Activated CD8-positive, alpha-beta memory T cell treated with anti-CD3 and anti-CD28 coated beads, Interleukin-2, amount 10 ng/mL, durations not matched to agents 7 days and 5 days (primary cell): ENCODE results near the gene COQ9. TPM values are rescaled to one million over a fixed set of nuclear protein-coding genes. Genes with fewer than 3 reads are reported as not detected.

Experiments
- ATAC-seq: fragments of 150-1000 bp; cut with Tn5 transposase; one replicate; pipeline ENCODE4 v1.10.0; 2021; ENCODE audit warnings: moderate library complexity
- CTCF ChIA-PET: fragments of 350-600 bp; sonication (Branson Sonifier 250); formaldehyde crosslinking; loops from one replicate; lab custom pipeline; 2021; ENCODE audit warnings: antibody characterized with exemption; lab: Charles Lee
- DNase-seq: peaks from one replicate; pipeline ENCODE4 v3.0.0-alpha.2; 2020
- H3K27ac Mint-ChIP-seq: one replicate; pipeline ENCODE4 v1.8.0; 2021; ENCODE audit warnings: mild to moderate bottlenecking, mixed read lengths
- H3K27me3 Mint-ChIP-seq: one replicate; pipeline ENCODE4 v1.8.0; 2021; ENCODE audit warnings: mixed read lengths
- H3K36me3 Mint-ChIP-seq: one replicate; pipeline ENCODE4 v1.8.0; 2021; ENCODE audit warnings: mild to moderate bottlenecking, mixed read lengths
- H3K4me1 Mint-ChIP-seq: one replicate; pipeline ENCODE4 v1.8.0; 2021; ENCODE audit warnings: mixed read lengths
- H3K4me3 Mint-ChIP-seq: one replicate; pipeline ENCODE4 v1.8.0; 2021; ENCODE audit warnings: mild to moderate bottlenecking, moderate library complexity, mixed read lengths
- H3K9me3 Mint-ChIP-seq: one replicate; pipeline ENCODE4 v1.8.0; 2022; ENCODE audit warnings: low read depth, mixed read lengths
- total RNA-seq, 2 experiments: library from RNA; stranded (reverse); gene quantifications; one replicate each; pipeline ENCODE4 v1.2.3, GENCODE V29; 2021

The COQ9 gene
- total RNA-seq, 2 experiments from 2014 or later: 36.8 to 43.1 TPM

DNA sequence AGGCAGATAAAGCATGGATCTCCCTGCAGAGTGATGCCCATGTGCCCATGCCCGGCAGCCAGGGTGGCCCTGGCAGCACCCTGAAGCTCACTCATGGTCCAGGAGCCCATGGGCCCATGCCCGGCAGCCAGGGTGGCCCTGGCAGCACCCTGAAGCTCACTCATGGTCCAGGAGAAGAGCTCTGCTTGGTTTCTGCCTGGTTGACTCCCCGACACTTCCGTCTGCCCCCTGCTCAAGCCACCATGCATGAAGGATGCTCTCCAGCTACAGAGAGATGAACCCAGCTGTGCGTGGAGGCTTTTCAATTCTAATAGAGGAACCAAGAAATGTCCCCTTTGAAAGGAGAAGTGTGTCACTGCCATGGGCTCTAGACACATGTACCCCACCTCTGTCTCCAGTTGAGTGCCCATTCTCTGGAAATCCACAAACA is 34.0 kb upstream of the COQ9 start:
- Mint-ChIP-seq H3K27me3 (peaks cover 3% of the 10 kb centered on the region), H3K27ac (no peak overlapping the region), H3K4me3 (no peak overlapping the region), H3K4me1 (peaks cover 10% of the 10 kb centered on the region), H3K36me3 (no peaks in the 10 kb centered on the region), H3K9me3 (no peaks in the 10 kb centered on the region)
- no peak for ATAC-seq
- DNase-seq: no peak
- CTCF ChIA-PET: interaction anchor here (1.6 to 15.5 kb wide), 2 partner anchors 106 to 111 kb away, joined by 7 to 283 read pairs; no protein-coding TSS in a partner anchor

DNA sequence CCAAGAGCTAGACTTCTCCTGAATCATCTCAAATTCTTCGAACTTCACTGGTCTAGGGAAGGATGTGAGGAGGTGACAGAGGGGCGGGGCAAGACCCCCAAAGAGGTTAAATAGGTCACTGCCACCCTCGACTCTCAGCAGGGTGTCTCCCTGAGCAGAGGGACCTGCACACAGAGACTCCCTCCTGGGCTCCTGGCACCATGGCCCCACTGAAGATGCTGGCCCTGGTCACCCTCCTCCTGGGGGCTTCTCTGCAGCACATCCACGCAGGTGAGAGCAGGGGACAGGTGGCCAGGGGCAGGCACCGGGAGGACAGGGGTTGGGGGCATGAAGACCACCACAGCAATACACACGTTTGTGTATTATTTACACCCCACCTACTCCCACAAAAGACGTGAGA is 33.5 kb upstream of the COQ9 start:
- peaks cover 3% of the 10 kb centered on the region for H3K27me3 Mint-ChIP-seq

DNA sequence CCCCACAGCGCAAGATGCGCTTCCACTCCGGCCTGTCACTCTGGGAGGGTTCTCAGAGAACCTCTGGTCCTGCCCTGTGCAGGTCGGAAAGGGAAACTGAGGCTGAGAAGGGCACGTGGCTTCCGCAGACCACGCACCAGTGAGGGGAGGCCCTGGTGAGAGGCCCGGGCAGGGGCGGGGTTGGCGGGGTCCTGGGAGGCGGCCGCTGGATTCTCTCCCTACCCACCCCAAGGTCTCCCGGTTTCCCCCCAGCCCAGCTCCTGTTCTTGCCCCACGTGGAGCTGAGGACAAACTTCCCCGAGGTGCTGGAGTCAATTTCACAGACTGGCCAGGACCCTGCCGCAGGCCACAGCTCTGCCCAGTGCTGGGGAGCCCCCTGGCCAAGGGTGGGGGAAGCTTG is 31.2 kb upstream of the COQ9 start:
- H3K27ac Mint-ChIP-seq: no peak overlapping the region
- H3K9me3 Mint-ChIP-seq: no peaks in the 10 kb centered on the region
- no peaks in the 10 kb centered on the region for H3K27me3 Mint-ChIP-seq
- CTCF ChIA-PET: interaction anchor here (0.9 to 15.5 kb wide), 21 partner anchors 11 to 332 kb away, joined by 3 to 283 read pairs (median 6); partner anchors contain the start of genes ARL2BP, CCL17, CIAPIN1 and COQ9
- peaks cover 19% of the 10 kb centered on the region for H3K4me1 Mint-ChIP-seq
- no peak for ATAC-seq
- no peak overlapping the region for H3K4me3 Mint-ChIP-seq
- no peaks in the 10 kb centered on the region for H3K36me3 Mint-ChIP-seq
- no peak for DNase-seq

More for the DNA sequence above, 33.5 kb upstream of the COQ9 start:
- CTCF ChIA-PET: interaction anchor here (0.6 to 15.5 kb wide), 4 partner anchors 8 to 111 kb away, joined by 3 to 283 read pairs (median 5); no protein-coding TSS in a partner anchor
- Mint-ChIP-seq H3K36me3 (no peaks in the 10 kb centered on the region), H3K9me3 (no peaks in the 10 kb centered on the region), H3K4me3 (no peak overlapping the region), H3K4me1 (peaks cover 13% of the 10 kb centered on the region), H3K27ac (no peak overlapping the region)
- ATAC-seq (no peak), DNase-seq (no peak)

DNA sequence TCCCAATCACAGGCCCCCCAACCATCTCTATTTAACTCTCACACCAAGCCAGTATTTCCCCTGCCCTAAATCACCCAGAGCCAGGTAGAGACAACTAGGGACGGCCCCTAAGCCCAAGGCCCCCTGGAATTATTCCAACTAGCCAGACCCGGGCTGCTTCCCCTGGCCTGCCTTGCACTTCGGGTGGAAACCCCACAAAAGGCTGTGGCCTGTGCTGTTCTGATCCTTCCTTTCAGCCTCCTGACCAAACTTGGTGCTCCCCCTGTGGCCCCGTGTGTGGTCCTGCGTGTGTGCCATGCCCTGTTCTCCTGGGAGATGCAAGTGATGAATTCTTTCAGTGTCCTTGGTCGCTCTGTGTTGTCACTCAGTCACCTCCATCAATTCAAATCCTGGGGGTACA is 27.8 kb upstream of the COQ9 start:
- Mint-ChIP-seq H3K9me3 (no peaks in the 10 kb centered on the region), H3K36me3 (no peaks in the 10 kb centered on the region), H3K27ac (peak overlapping the region; percentile 83), H3K4me3 (no peak overlapping the region), H3K27me3 (no peaks in the 10 kb centered on the region), H3K4me1 (peaks cover 19% of the 10 kb centered on the region)
- ATAC-seq (no peak), DNase-seq (no peak)
- CTCF ChIA-PET: interaction anchor here (0.7 to 15.5 kb wide), 17 partner anchors 12 to 336 kb away, joined by 3 to 283 read pairs (median 8); partner anchors contain the start of genes CIAPIN1, COQ9 and POLR2C

DNA sequence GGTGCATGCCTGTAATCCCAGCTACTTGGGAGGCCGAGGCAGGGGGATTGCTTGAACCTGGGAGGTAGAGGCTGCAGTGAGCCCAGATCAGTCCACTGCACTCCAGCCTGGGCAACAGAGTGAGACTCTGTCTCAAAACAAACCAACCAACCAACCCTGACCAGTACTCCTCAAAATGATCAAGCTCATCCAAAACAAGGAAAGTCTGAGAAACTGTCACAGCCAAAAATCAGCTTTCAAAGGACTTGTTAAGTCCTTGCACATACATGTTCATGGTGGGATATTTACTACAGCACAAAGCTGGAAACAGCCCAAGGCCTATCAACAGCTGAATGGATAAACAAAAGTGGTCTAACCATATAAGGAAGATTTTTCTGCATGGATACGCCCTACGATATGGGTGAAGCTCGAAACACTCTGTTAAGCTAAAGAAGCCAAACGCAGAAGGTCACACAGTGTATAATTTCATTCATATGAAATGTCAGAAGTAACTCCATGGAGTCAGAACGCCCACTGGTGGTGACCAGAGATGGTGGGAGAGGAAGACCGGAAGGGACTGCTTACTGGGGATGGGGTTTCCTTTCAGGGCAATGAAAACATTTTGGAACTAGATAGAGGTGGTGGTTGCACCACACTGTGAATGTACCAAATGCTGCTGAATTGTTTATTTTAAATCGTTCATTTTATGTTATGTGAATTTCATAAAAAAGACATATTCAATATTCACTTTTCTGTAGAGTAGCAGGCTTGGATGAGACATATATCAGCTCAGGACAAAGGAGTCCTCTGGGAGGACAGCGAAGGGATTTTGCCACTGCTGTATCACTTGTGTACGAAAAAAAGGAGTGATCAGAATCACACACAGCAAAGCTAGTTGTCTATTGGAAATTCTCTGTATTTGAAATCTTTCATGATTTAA is 25.0 kb upstream of the COQ9 start:
- Mint-ChIP-seq H3K27me3 (no peaks in the 10 kb centered on the region), H3K36me3 (peaks cover 2% of the 10 kb centered on the region), H3K27ac (no peak overlapping the region), H3K4me1 (peaks cover 14% of the 10 kb centered on the region), H3K4me3 (no peak overlapping the region), H3K9me3 (no peaks in the 10 kb centered on the region)
- CTCF ChIA-PET: interaction anchor here (1.0 to 15.5 kb wide), 4 partner anchors 40 to 119 kb away, joined by 3 to 283 read pairs (median 8); partner anchors contain the start of gene POLR2C
- ATAC-seq (no peak), DNase-seq (no peak)

DNA sequence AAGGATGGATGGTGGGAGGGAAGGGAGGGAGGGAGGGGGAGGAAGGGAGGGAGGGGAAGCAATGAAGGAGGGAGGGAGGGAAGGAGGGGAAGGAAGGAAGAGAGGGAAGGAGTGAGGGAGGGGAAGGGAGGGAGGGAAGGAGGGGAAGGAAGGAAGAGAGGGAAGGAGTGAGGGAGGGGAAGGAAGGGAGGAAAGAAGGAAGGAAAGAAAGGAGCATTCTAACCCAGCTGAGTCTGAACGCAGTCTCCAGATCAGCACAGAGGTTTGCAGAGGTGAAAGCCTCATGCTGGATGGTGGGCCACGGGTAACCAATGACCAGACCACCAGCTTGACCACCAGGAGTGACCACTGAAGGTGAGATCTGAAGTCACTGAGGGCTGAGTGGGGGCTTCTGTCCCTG is 24.1 kb upstream of the COQ9 start:
- H3K9me3 Mint-ChIP-seq: no peaks in the 10 kb centered on the region
- H3K4me3 Mint-ChIP-seq: no peak overlapping the region
- CTCF ChIA-PET: interaction anchor here (0.7 to 15.5 kb wide), 5 partner anchors 39 to 120 kb away, joined by 3 to 283 read pairs (median 5); partner anchors contain the start of gene POLR2C
- peaks cover 5% of the 10 kb centered on the region for H3K36me3 Mint-ChIP-seq
- ATAC-seq: no peak
- H3K27ac Mint-ChIP-seq: no peak overlapping the region
- H3K4me1 Mint-ChIP-seq: peaks cover 9% of the 10 kb centered on the region
- DNase-seq: no peak
- no peaks in the 10 kb centered on the region for H3K27me3 Mint-ChIP-seq

DNA sequence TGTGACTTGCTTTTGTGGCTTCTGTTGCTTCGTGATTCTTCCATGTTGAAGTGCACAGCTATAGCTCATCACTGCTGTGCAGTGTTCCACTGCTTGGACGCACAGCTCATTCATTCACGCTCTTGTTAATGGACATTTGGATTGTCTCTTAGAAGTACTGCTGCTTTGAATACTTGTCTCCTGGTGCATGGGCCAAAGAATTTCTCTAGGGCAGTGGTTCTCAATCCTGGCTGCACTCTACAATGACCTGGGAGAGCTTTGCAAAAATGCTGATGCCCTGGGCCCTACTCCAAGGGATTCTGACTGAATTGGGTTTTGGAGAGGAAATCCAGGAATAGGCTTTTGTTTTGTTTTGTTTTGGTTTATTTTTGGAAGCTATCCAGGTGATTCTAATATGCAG is 22.7 kb upstream of the COQ9 start:
- H3K27ac Mint-ChIP-seq: no peak overlapping the region
- no peaks in the 10 kb centered on the region for H3K9me3 Mint-ChIP-seq
- H3K27me3 Mint-ChIP-seq: no peaks in the 10 kb centered on the region
- CTCF ChIA-PET: interaction anchor here (0.7 to 15.5 kb wide), 3 partner anchors 95 to 709 kb away, joined by 3 to 283 read pairs (median 3); no protein-coding TSS in a partner anchor
- no peaks in the 10 kb centered on the region for H3K4me1 Mint-ChIP-seq
- ATAC-seq (no peak), DNase-seq (no peak)
- H3K4me3 Mint-ChIP-seq: no peak overlapping the region
- H3K36me3 Mint-ChIP-seq: peaks cover 14% of the 10 kb centered on the region

DNA sequence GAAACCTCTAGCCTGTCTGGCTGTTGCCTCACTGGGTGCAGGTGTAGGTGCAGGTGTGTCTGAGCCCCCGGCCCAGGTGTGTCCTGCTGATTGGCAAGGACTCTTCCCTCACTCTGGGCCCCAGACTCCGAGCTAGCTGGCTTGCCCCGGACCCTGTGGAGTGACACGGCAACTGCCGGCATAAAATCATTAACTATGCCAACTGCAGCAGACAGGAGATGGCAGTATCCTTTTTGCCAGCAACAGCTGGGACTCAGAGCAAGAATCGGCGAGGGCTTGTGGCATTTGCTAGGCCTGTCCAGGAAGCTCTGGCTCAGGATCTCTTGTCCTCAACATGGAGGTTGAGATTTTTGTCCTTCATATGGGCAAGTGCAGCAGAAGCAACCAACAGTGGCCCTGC is 20.9 kb upstream of the COQ9 start:
- H3K4me1 Mint-ChIP-seq: no peaks in the 10 kb centered on the region
- H3K27ac Mint-ChIP-seq: no peak overlapping the region
- no peak for ATAC-seq
- H3K9me3 Mint-ChIP-seq: no peaks in the 10 kb centered on the region
- H3K36me3 Mint-ChIP-seq: peaks cover 30% of the 10 kb centered on the region
- CTCF ChIA-PET: interaction anchor here (1.1 to 2.6 kb wide), 3 partner anchors 9 to 126 kb away, joined by 3 to 11 read pairs (median 6); no protein-coding TSS in a partner anchor
- DNase-seq: no peak
- no peak overlapping the region for H3K4me3 Mint-ChIP-seq
- no peaks in the 10 kb centered on the region for H3K27me3 Mint-ChIP-seq

DNA sequence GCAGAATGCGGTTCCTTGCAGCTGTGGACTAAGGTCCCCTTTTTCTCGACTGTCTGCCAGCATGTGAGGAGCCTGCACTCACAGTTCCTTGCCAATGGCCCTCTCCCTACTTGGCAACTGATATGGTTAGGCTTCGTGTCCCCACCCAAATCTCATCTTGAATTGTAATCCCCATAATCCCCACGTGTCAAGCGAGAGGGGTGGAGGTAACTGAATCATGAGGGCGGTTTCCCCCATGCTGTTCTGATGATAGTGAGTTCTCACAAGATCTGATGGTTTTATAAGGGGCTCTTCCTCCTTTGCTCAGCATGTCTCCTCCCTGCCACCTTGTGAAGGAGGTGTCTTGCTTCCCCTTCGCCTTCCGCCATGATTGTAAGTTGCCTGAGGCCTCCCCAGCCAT is 20.0 kb upstream of the COQ9 start:
- CTCF ChIA-PET: interaction anchor here (1.1 to 2.6 kb wide), 3 partner anchors 10 to 127 kb away, joined by 3 to 11 read pairs (median 6); no protein-coding TSS in a partner anchor
- ATAC-seq (no peak), DNase-seq (no peak)
- H3K27ac Mint-ChIP-seq: no peak overlapping the region
- H3K4me1 Mint-ChIP-seq: no peaks in the 10 kb centered on the region
- H3K36me3 Mint-ChIP-seq: peaks cover 32% of the 10 kb centered on the region
- H3K27me3 Mint-ChIP-seq: no peaks in the 10 kb centered on the region
- H3K4me3 Mint-ChIP-seq: no peak overlapping the region
- H3K9me3 Mint-ChIP-seq: no peaks in the 10 kb centered on the region

DNA sequence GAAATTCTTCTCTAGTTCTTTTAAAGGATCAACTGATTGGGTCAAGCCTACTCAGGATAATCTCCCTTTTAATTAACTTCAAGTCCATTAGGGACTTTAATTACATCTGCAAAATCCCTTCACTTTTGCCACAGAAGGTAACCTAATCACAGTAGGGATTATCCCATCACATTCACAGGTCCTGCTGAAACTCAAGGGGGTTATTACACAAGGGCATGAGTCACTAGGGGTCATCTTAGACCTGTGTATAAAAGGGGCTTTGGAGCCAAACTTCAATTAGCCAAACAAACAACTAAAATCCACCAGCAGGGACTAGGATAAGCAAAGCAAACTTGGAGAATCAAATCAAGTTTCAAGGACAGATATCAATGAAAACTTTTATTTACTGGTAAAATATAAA is 19.5 kb upstream of the COQ9 start:
- peak; percentile 9 for DNase-seq

DNA sequence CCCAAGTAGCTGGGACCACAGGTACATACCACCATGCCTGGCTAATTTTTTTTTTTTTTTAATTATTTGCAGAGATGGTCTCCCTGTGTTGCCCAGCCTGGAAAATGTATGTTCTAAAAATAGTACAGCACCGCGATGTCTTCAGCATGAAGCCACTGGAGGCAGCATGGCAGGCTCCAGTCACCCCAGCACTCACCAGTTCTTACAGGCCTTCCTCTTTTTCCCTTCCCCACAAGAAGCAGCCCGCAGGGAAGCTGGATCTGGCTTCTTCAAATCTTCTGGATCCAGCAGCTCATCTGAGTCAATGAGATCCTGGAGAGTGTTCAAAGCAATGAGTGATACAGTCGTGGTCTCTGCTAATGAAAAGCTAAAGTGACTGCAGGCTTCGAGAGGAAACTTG is 16.3 kb upstream of the COQ9 start:
- Mint-ChIP-seq H3K36me3 (peaks cover 56% of the 10 kb centered on the region), H3K4me1 (no peaks in the 10 kb centered on the region), H3K9me3 (no peaks in the 10 kb centered on the region), H3K27ac (no peak overlapping the region), H3K27me3 (no peaks in the 10 kb centered on the region), H3K4me3 (no peak overlapping the region)
- ATAC-seq (no peak), DNase-seq (no peak)
- CTCF ChIA-PET: interaction anchor here (5.9 kb wide), 1 partner anchor 13 kb away, joined by 37 read pairs; no protein-coding TSS in a partner anchor

More for the DNA sequence above, 19.5 kb upstream of the COQ9 start:
- Mint-ChIP-seq H3K27me3 (no peaks in the 10 kb centered on the region), H3K9me3 (no peaks in the 10 kb centered on the region), H3K4me1 (no peaks in the 10 kb centered on the region), H3K4me3 (no peak overlapping the region), H3K27ac (no peak overlapping the region), H3K36me3 (peaks cover 37% of the 10 kb centered on the region)
- no peak for ATAC-seq
- CTCF ChIA-PET: no interaction called here

DNA sequence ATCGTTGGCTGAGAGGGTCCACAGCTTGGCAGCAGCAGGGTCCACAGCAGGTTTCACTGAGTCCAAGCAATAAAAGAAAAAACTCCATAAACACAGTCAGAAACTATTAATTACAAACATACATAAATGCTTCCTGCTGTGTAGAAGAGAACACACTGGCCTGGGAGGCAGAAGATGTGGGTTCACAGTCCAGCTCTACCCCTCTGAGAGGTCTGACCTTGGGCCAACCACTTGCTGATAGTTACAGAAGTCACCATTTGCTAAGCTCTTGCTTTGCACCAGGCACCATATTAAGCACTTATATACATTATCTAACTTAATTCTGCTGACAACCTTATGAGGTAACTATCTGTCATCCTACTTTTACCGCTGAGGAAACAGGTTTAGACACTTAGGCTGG is 14.8 kb upstream of the COQ9 start:
- Mint-ChIP-seq H3K9me3 (no peaks in the 10 kb centered on the region), H3K36me3 (peaks cover 53% of the 10 kb centered on the region), H3K27me3 (no peaks in the 10 kb centered on the region), H3K27ac (no peak overlapping the region), H3K4me3 (no peak overlapping the region), H3K4me1 (no peaks in the 10 kb centered on the region)
- ATAC-seq (no peak), DNase-seq (no peak)
- CTCF ChIA-PET: interaction anchor here (0.9 to 5.9 kb wide), 3 partner anchors 14 to 87 kb away, joined by 3 to 37 read pairs (median 4); no protein-coding TSS in a partner anchor

DNA sequence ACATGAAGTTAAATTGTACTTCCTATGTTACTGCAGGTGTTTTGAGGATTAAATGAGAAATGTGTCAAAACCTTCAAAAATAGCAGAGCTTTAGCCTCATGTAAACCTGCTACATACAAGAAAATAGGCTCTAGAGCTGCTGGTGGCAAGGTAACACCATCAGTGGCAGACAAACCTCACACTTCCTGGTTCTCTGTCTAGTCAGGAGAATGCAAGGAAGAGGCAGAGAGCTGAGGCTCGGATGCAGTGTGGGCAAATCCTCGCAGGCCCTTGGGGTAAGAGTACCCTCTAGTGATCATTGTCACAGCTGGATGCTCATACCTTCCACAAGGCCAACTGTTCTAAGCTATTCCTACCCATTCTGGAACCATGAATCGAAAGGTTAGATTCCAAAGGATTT is 14.3 kb upstream of the COQ9 start:
- no peaks in the 10 kb centered on the region for H3K9me3 Mint-ChIP-seq
- CTCF ChIA-PET: interaction anchor here (1.4 to 5.9 kb wide), 2 partner anchors 13 to 15 kb away, joined by 4 to 37 read pairs; no protein-coding TSS in a partner anchor
- H3K27me3 Mint-ChIP-seq: no peaks in the 10 kb centered on the region
- H3K27ac Mint-ChIP-seq: no peak overlapping the region
- H3K36me3 Mint-ChIP-seq: peaks cover 53% of the 10 kb centered on the region
- H3K4me3 Mint-ChIP-seq: no peak overlapping the region
- DNase-seq (no peak), ATAC-seq (no peak)
- no peaks in the 10 kb centered on the region for H3K4me1 Mint-ChIP-seq
